K562 (cell line): ENCODE data around the gene REX1BD.

ENCODE experiments used
- CBX5 ChIP-seq: IDR thresholded peaks from 2 replicates; pipeline ENCODE4 v1.6.1; 2014; ENCODE audit warnings: low read depth, borderline replicate concordance
- ELF1 ChIP-seq: fragments of 200-800 bp; sonication (Bioruptor generic); IDR thresholded peaks from 2 replicates; pipeline ENCODE4 v1.6.1; 2016; ENCODE audit warnings: missing genetic modification characterization, missing compliant biosample characterization
- EZH2 ChIP-seq: IDR thresholded peaks from 2 replicates; pipeline ENCODE4 v1.6.1; 2012; ENCODE audit warnings: low read depth, mild to moderate bottlenecking, inconsistent platforms, low read length, borderline replicate concordance
- TARDBP ChIP-seq: fragments of 450-650 bp; IDR thresholded peaks from 2 replicates; pipeline ENCODE4 v1.6.1; 2016
- ZC3H8 ChIP-seq: fragments of 450-650 bp; IDR thresholded peaks from 2 replicates; pipeline ENCODE4 v1.6.1; 2017
- ZNF232 ChIP-seq: sonication (generic); formaldehyde crosslinking; IDR thresholded peaks from 2 replicates; pipeline ENCODE4 v1.8.0; 2022; ENCODE audit warnings: mild to moderate bottlenecking, missing genetic modification reagents
- ZNF717 ChIP-seq: fragments of 250-450 bp; sonication (Bioruptor Pico); IDR thresholded peaks from 2 replicates; pipeline ENCODE4 v1.5.0; 2021
- TF ChIP-seq, protein P1 (sequence below): IDR thresholded peaks from 2 replicates; pipeline ENCODE4 v1.6.1; 2011; ENCODE audit not compliant: insufficient read length; ENCODE audit errors: extremely low read depth
- TF ChIP-seq, protein P2 (sequence below): fragments of 250-450 bp; sonication (Bioruptor Pico); IDR thresholded peaks from 2 replicates; pipeline ENCODE4 v1.9.0; 2021; ENCODE audit warnings: mild to moderate bottlenecking
- TF ChIP-seq, protein P3 (sequence below): fragments of 250-450 bp; sonication (Bioruptor Pico); IDR thresholded peaks from 2 replicates; pipeline ENCODE4 v1.8.0; 2022; ENCODE audit warnings: inconsistent platforms
- TF ChIP-seq, protein P4 (sequence below): fragments of 250-450 bp; sonication (Bioruptor Pico); IDR thresholded peaks from 2 replicates; pipeline ENCODE4 v1.8.0; 2021; ENCODE audit warnings: moderate library complexity, mild to moderate bottlenecking, inconsistent platforms

DNA sequence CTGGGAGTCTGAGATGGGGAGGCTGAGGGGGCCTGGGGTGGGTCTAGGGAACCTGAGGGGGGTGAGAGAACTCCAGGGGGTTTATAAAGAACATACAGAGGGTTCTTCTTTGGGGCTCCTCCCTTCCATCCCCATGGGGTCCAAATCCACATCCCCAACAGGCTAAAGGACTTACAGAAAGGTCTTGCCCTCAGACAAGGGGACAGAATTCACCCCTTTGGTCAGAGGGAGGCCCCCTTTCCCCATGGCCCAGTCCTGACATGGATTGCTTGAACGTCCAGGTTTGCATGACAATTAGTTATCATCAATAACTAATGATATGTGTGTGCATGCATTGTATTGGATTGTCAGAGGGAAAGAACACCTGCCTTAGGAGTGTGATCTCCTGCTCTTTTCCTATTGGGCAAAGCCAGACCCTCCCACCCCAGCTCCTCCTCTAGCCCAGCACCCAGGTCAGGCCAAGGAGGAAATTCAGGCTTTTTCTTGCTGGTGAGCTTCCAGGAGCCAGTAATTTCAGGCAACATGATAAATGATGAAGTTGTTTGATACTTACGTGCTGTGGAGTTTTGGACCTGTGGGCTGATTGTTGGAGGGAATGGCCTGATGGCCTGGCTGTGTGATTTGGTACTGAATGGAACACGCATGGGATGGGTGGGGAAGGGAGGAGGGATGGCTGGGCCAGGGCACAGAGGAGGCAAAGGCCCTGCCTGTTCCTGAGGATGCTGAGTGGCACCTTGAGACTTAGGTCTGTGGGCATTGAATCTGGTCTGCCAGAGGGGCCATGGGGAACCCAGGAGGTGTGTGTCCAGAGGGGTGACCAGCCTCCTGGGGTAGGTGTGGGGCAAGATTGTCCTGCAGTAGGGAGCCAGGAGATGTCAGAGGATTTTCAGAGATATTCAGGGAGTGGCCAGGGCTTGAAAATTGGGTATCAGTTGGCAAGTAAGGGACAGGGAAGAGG, 49.4 kb downstream of the REX1BD start:
- TF ChIP-seq ZNF232 (CRISPR knock-in tag) (no peak), ZNF717 (CRISPR knock-in tag) (no peak), CBX5 (no peak), EZH2 (no peak), ELF1 (no peak), TARDBP (no peak), ZC3H8 (no peak)
- TF ChIP-seq, protein P1, sequence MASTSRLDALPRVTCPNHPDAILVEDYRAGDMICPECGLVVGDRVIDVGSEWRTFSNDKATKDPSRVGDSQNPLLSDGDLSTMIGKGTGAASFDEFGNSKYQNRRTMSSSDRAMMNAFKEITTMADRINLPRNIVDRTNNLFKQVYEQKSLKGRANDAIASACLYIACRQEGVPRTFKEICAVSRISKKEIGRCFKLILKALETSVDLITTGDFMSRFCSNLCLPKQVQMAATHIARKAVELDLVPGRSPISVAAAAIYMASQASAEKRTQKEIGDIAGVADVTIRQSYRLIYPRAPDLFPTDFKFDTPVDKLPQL, result no peak
- TF ChIP-seq, protein P2, sequence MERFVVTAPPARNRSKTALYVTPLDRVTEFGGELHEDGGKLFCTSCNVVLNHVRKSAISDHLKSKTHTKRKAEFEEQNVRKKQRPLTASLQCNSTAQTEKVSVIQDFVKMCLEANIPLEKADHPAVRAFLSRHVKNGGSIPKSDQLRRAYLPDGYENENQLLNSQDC (CRISPR knock-in tag), result no peak
- TF ChIP-seq, protein P3, sequence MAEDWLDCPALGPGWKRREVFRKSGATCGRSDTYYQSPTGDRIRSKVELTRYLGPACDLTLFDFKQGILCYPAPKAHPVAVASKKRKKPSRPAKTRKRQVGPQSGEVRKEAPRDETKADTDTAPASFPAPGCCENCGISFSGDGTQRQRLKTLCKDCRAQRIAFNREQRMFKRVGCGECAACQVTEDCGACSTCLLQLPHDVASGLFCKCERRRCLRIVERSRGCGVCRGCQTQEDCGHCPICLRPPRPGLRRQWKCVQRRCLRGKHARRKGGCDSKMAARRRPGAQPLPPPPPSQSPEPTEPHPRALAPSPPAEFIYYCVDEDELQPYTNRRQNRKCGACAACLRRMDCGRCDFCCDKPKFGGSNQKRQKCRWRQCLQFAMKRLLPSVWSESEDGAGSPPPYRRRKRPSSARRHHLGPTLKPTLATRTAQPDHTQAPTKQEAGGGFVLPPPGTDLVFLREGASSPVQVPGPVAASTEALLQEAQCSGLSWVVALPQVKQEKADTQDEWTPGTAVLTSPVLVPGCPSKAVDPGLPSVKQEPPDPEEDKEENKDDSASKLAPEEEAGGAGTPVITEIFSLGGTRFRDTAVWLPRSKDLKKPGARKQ (CRISPR knock-in tag), result no peak
- TF ChIP-seq, protein P4, sequence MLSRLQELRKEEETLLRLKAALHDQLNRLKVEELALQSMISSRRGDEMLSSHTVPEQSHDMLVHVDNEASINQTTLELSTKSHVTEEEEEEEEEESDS (CRISPR knock-in tag), result no peak
